Endothelial cell of umbilical vein (primary cell): ENCODE data around the gene UGCG. TPM values are rescaled to one million over a fixed set of nuclear protein-coding genes. Genes with fewer than 3 reads are reported as not detected.

ENCODE experiments used
- BruUV-seq: library from RNA; stranded (reverse); fragments of 400-500 nt; replicated peaks from 2 replicates; lab custom pipeline; 2021; lab: Mats Ljungman, UMichigan
- CTCF ChIA-PET: fragments of 300-600, 350-600 bp; sonication (Branson Sonifier 250); formaldehyde crosslinking; loops from one replicate; lab custom pipeline; 2021; ENCODE audit warnings: antibody characterized with exemption, inconsistent platforms; lab: Charles Lee
- POLR2A ChIA-PET: fragments of 300-600, 350-600 bp; sonication (Branson Sonifier 250); formaldehyde crosslinking; loops from one replicate; lab custom pipeline; 2021; ENCODE audit warnings: antibody characterized with exemption, inconsistent platforms; lab: Charles Lee
- DNase-seq: peaks from one replicate; pipeline ENCODE4 v3.0.0-alpha.2; 2011; ENCODE audit warnings: low read depth, low spot score
- FAIRE-seq: peaks from 2 replicates; lab custom pipeline; 2011; peaks lifted over from hg19 to GRCh38; lab: Jason Lieb, UNC
- H2AFZ ChIP-seq: 2 replicates; pipeline ENCODE4 v1.6.0; 2012; ENCODE audit warnings: low read depth, low read length, control low read depth, inconsistent platforms
- H3K27ac ChIP-seq: 2 replicates; pipeline ENCODE4 v1.5.1; 2011; ENCODE audit warnings: low read depth, mild to moderate bottlenecking, control low read depth, low read length, moderate library complexity; ENCODE audit not compliant: insufficient read depth
- H3K27me3 ChIP-seq, 2 experiments: 2 replicates each; pipeline versions ENCODE4 v1.6.0 to v1.6.1; 2011; ENCODE audit warnings: low read length in 2 of 2, mixed read lengths in 1 of 2; ENCODE audit not compliant: control insufficient read depth in 2 of 2, insufficient read depth in 2 of 2
- H3K36me3 ChIP-seq, 2 experiments: 2 replicates in 1 of 2; 3 replicates in 1 of 2; pipeline ENCODE4 v1.5.1; 2011; ENCODE audit warnings: low read length in 2 of 2, mild to moderate bottlenecking in 1 of 2, moderate library complexity in 1 of 2; ENCODE audit not compliant: control insufficient read depth in 2 of 2, insufficient read depth in 2 of 2; ENCODE audit errors: extremely low read depth in 1 of 2
- H3K4me1 ChIP-seq: 3 replicates; pipeline ENCODE4 v1.5.1; 2011; ENCODE audit warnings: mild to moderate bottlenecking, low read length; ENCODE audit not compliant: control insufficient read depth, insufficient read depth; ENCODE audit errors: extremely low read depth
- H3K4me2 ChIP-seq: 2 replicates; pipeline ENCODE4 v1.6.1; 2011; ENCODE audit warnings: low read length, control low read depth, mixed read lengths; ENCODE audit not compliant: insufficient read depth
- H3K4me3 ChIP-seq, 3 experiments: fragments of 200-600 bp in 1 of 3; sonication (generic), shearing (Covaris generic) in 1 of 3; replicated peaks in 1 of 3; 2 replicates each; pipeline ENCODE4 v1.5.1; 2011 to 2016; ENCODE audit warnings: control low read depth in 3 of 3, low read length in 3 of 3, mild to moderate bottlenecking in 2 of 3, inconsistent platforms in 1 of 3, low read depth in 1 of 3, moderate library complexity in 1 of 3; ENCODE audit not compliant: insufficient read depth in 1 of 3
- H3K79me2 ChIP-seq: 2 replicates; pipeline ENCODE4 v1.6.0; 2012; ENCODE audit warnings: low read length, inconsistent platforms; ENCODE audit not compliant: control insufficient read depth, insufficient read depth
- H3K9ac ChIP-seq: replicated peaks from 2 replicates; pipeline ENCODE3; 2011; ENCODE audit warnings: low read length, control low read depth; ENCODE audit not compliant: insufficient read depth; ENCODE audit errors: extremely low read depth
- H3K9me1 ChIP-seq: replicated peaks from 3 replicates; pipeline ENCODE4 v1.6.0; 2011; ENCODE audit warnings: mild to moderate bottlenecking, low read length; ENCODE audit not compliant: control insufficient read depth, insufficient read depth; ENCODE audit errors: extremely low read depth
- H3K9me3 ChIP-seq: replicated peaks from 2 replicates; pipeline ENCODE4 v1.5.1; 2012; ENCODE audit warnings: low read length, inconsistent platforms; ENCODE audit not compliant: control insufficient read depth, insufficient read depth
- H4K20me1 ChIP-seq: replicated peaks from 2 replicates; pipeline ENCODE3; 2011; ENCODE audit warnings: mild to moderate bottlenecking, low read length; ENCODE audit not compliant: control insufficient read depth, insufficient read depth; ENCODE audit errors: extremely low read depth
- CTCF ChIP-seq, 2 donors: IDR thresholded peaks; 1 replicate in 1 of 2; 2 replicates in 1 of 2; pipeline ENCODE4 v1.5.1; 2011; ENCODE audit warnings: low read length in 2 of 2, mild to moderate bottlenecking in 2 of 2, moderate library complexity in 2 of 2, control low read depth in 1 of 2, inconsistent platforms in 1 of 2, low read depth in 1 of 2; ENCODE audit not compliant: insufficient read depth in 1 of 2; ENCODE audit errors: extremely low read depth in 1 of 2
- FOS ChIP-seq: IDR thresholded peaks from 2 replicates; pipeline ENCODE4 v1.6.1; 2011; ENCODE audit warnings: mild to moderate bottlenecking, low read length, moderate library complexity, borderline replicate concordance; ENCODE audit not compliant: insufficient read depth
- GATA2 ChIP-seq: IDR thresholded peaks from 2 replicates; pipeline ENCODE4 v1.7.0; 2011; ENCODE audit warnings: low read depth, mild to moderate bottlenecking, moderate library complexity, mixed read lengths, low read length; ENCODE audit not compliant: insufficient read length, insufficient read depth
- MAX ChIP-seq: IDR thresholded peaks from 2 replicates; pipeline ENCODE4 v1.6.1; 2011; ENCODE audit not compliant: insufficient read depth, insufficient read length
- MYC ChIP-seq: IDR thresholded peaks from one replicate; pipeline ENCODE4 v1.6.1; 2011; ENCODE audit warnings: mild to moderate bottlenecking, low read depth, low read length
- POLR2A ChIP-seq: IDR thresholded peaks from 2 replicates; pipeline ENCODE4 v1.6.1; 2012; ENCODE audit warnings: low read depth, mild to moderate bottlenecking, control low read depth, low read length
- dilution Hi-C: fragments of 300-500 bp; cut with MboI; formaldehyde crosslinking; loops from one replicate; pipeline ENCODE4 v1.15.0; 2019; ENCODE audit warnings: low sequenced_read_pairs; ENCODE audit not compliant: extremely low pct_ligation_motif_present
- intact Hi-C: fragments of 100-400 bp; cut with micrococcal nuclease; formaldehyde crosslinking; loops from one replicate; pipeline ENCODE4 v1.10.0; 2022
- polyA plus RNA-seq, 4 experiments: library from polyadenylated mRNA; depleted of rRNA in 3 of 4; stranded (reverse) in 3 of 4; unstranded in 1 of 4; fragments of >200 nt; gene quantifications; 2 replicates each; pipeline versions ENCODE4 v1.2.1 to v1.2.3, GENCODE V29; 2011 to 2012; ENCODE audit warnings: missing spikeins in 1 of 4
- total RNA-seq: library from RNA; stranded (reverse); gene quantifications from 2 replicates; pipeline ENCODE4 v1.2.3, GENCODE V29; 2021

UGCG gene
- total and polyA plus RNA-seq, 2 donors (not counting 3 experiments of a cell fraction or from before 2014, with no cell fraction given) = 28.5 to 38.5 TPM

DNA sequence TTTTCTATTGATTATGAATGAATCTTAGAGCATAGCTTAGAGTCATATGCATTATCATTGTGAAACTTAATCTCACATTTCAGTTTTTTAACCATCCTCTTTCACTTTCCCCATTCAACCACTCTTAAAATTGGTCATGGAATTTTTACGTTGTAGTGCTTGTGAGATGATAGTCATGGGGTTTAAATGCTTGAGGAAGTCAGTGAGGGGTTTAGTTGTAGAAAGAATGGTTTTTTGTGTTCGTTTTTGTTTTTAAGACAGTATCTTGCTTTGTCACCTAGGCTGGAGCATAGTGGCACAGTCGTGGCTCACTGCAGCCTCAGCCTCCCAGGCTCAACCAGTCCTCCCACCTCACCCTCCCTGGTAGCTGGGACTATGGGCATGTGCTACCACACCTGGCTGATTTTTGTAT lies 19.6 kb downstream of the UGCG start:
- dilution Hi-C loops = no loop called here
- Histone ChIP-seq H4K20me1 (peaks cover 5% of the 10 kb centered on the region), H3K9me3 (no peaks in the 10 kb centered on the region), H3K4me1 (peaks cover 11% of the 10 kb centered on the region), H3K4me3 (no peak overlapping the region), H3K79me2 (peaks cover 89% of the 10 kb centered on the region), H3K27ac (no peak overlapping the region), H3K36me3 (peaks cover 0 to 2% of the 10 kb centered on the region in 2 experiments), H3K9ac (no peak overlapping the region), H3K4me2 (no peak overlapping the region), H2AFZ (no peak overlapping the region), H3K9me1 (no peaks in the 10 kb centered on the region), H3K27me3 (no peaks in the 10 kb centered on the region)
- POLR2A ChIA-PET = interaction anchor here (1.1 kb wide), 1 partner anchor 96 kb away, joined by 4 read pairs; no protein-coding TSS in a partner anchor
- BruUV-seq = no TSS peak
- no peak for FAIRE-seq
- no peak for DNase-seq
- CTCF ChIA-PET = interaction anchor here (0.9 to 2.4 kb wide), 7 partner anchors 8 to 158 kb away, joined by 3 to 18 read pairs (median 3); no protein-coding TSS in a partner anchor
- no peak for TF ChIP-seq MYC
- no peak for TF ChIP-seq FOS
- intact Hi-C loops = no loop called here

DNA sequence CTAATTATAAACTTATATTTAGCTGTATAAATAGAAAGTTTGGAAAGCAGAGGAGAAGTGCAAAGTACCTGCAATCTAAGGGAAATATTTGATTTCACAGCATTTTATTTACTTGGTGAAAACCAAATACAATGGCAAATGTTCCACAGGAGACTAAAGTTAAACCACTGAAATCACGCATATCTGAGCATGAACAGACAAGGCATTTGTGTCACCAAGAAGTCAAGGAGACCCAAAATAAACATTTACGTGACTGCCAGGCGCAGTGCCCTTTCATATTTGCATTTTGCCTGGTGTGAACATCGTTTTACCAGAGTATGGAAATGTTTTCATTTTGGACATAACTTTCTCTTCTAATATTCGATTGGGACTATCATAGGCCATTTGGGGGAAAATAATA lies 20.6 kb downstream of the UGCG start:
- Histone ChIP-seq H3K9me1 (no peaks in the 10 kb centered on the region), H3K9ac (no peak overlapping the region), H3K9me3 (no peaks in the 10 kb centered on the region), H3K36me3 (peaks cover 0 to 2% of the 10 kb centered on the region in 2 experiments), H3K27me3 (no peaks in the 10 kb centered on the region), H4K20me1 (peaks cover 5% of the 10 kb centered on the region), H3K27ac (no peak overlapping the region), H3K4me3 (no peak overlapping the region), H3K79me2 (peaks cover 89% of the 10 kb centered on the region), H2AFZ (no peak overlapping the region), H3K4me1 (peaks cover 11% of the 10 kb centered on the region), H3K4me2 (no peak overlapping the region)
- FAIRE-seq (no peak), DNase-seq (no peak)
- dilution Hi-C loops = no loop called here
- TF ChIP-seq MAX = no peak
- TF ChIP-seq GATA2 = no peak
- TF ChIP-seq POLR2A = no peak
- no peak for TF ChIP-seq CTCF (IDR thresholded peaks at IDR 0.05; ENCODE audit: extremely low read depth in 1 of 2, insufficient read depth in 1 of 2, low read depth in 1 of 2, low read length in 2 of 2)
- no peak for TF ChIP-seq MYC
- ChIA-PET CTCF (interaction anchor here (1.1 kb wide), 1 partner anchor 9 kb away, joined by 3 read pairs; no protein-coding TSS in a partner anchor), POLR2A (no interaction called here)
- intact Hi-C loops = no loop called here
- BruUV-seq = no TSS peak
